NCI-H1105 treated with DMSO at 0.1 percent for 48 hours (cell line): ENCODE measurements around the gene PKP3.
A peak's percentile ranks its signal among the peaks of the same experiment; 100 is the strongest.

ENCODE experiments used
- DNase-seq: peaks from one replicate; lab custom pipeline; 2025; lab: John Stamatoyannopoulos, UW

Gene PKP3

GRCh38 chr11:444396-445144, 50.6 kb downstream of the PKP3 start:
- DNase-seq = peak; percentile 41

GRCh38 chr11:445765-446588, 52.0 kb downstream of the PKP3 start:
- DNase-seq = no peak

GRCh38 chr11:446891-447290, 52.9 kb downstream of the PKP3 start:
- no peak for DNase-seq

- DNase-seq = peak; percentile 90
These were observed 54.1 kb downstream of the PKP3 start for GRCh38 chr11:447923-448731.

- peak; percentile 95 for DNase-seq
These were observed 56.1 kb downstream of the PKP3 start, which contains the start of gene PTDSS2 for GRCh38 chr11:449889-450808. Gene PTDSS2, plus strand, starts transcription at chr11:450279. Its CDS starts 177 bp downstream, at chr11:450456.

GRCh38 chr11:450809-451451, 56.9 kb downstream of the PKP3 start:
- peak; percentile 40 for DNase-seq

- no peak for DNase-seq
These were observed 57.7 kb downstream of the PKP3 start for GRCh38 chr11:451738-452137.

GRCh38 chr11:452203-452744, 58.3 kb downstream of the PKP3 start:
- DNase-seq = no peak

- no peak for DNase-seq
These were observed 59.0 kb downstream of the PKP3 start for GRCh38 chr11:452916-453527.

GRCh38 chr11:453564-453963, 59.6 kb downstream of the PKP3 start:
- DNase-seq = no peak

GRCh38 chr11:454043-454442, 60.0 kb downstream of the PKP3 start:
- DNase-seq = no peak
